PC-9 (cell line): ENCODE results near the gene ZBED6.

Experiments used
- CTCF ChIP-seq: fragments of 200-600 bp; sonication (generic); conservative IDR thresholded peaks from 2 replicates; pipeline ENCODE4 v1.6.1; 2017; ENCODE audit warnings: mixed run types, antibody characterized with exemption, mild to moderate bottlenecking, moderate library complexity
- EZH2 ChIP-seq: fragments of 200-600 bp; sonication (generic); IDR thresholded peaks from 2 replicates; pipeline ENCODE4 v1.8.0; 2017; ENCODE audit warnings: antibody characterized with exemption, low read depth

GRCh38 chr1:203771901-203772301, 23.5 kb upstream of the ZBED6 start:
- TF ChIP-seq CTCF (no peak), EZH2 (no peak)
